Panc1 (cell line): Measurements from ENCODE around the gene NADSYN1. TPM values are rescaled to one million over a fixed set of nuclear protein-coding genes. Genes with fewer than 3 reads are reported as not detected.

ENCODE experiments used
- ATAC-seq: fragments of 200-7000 bp; cut with Tn5 transposase; 2 replicates; pipeline ENCODE4 v1.9.1; 2020; ENCODE audit warnings: mild to moderate bottlenecking, moderate library complexity
- BruUV-seq: library from RNA; stranded (reverse); fragments of 400-500 nt; replicated peaks from 2 replicates; lab custom pipeline; 2021; lab: Mats Ljungman, UMichigan
- CTCF ChIA-PET: fragments of 300-600 bp; sonication (Branson Sonifier 250); formaldehyde crosslinking; loops from one replicate; lab custom pipeline; 2022; ENCODE audit warnings: antibody characterized with exemption; lab: Charles Lee
- POLR2A ChIA-PET: fragments of 300-600 bp; sonication (Branson Sonifier 250); formaldehyde crosslinking; loops from one replicate; lab custom pipeline; 2022; ENCODE audit warnings: antibody characterized with exemption; lab: Charles Lee
- DNase-seq: peaks from one replicate; pipeline ENCODE4 v3.0.0-alpha.2; 2010; ENCODE audit warnings: low read depth, low spot score
- H3K27ac ChIP-seq: 2 replicates; pipeline ENCODE4 v1.5.1; 2011; ENCODE audit warnings: mild to moderate bottlenecking, low read length, inconsistent platforms
- H3K27me3 ChIP-seq: fragments of 200-500 bp; sonication (Bioruptor generic); 2 replicates; pipeline ENCODE4 v1.6.0; 2014; ENCODE audit warnings: low read length, inconsistent platforms; ENCODE audit not compliant: control insufficient read depth, insufficient read depth
- H3K36me3 ChIP-seq: fragments of 200-500 bp; sonication (Bioruptor generic); 2 replicates; pipeline ENCODE4 v1.5.1; 2014; ENCODE audit warnings: inconsistent platforms, mild to moderate bottlenecking, low read length, moderate library complexity; ENCODE audit not compliant: control insufficient read depth, insufficient read depth
- H3K4me1 ChIP-seq: 2 replicates; pipeline ENCODE4 v1.5.1; 2011; ENCODE audit warnings: inconsistent platforms, mild to moderate bottlenecking, low read length, moderate library complexity; ENCODE audit not compliant: control insufficient read depth, insufficient read depth
- H3K4me3 ChIP-seq, 2 experiments: 2 replicates each; pipeline ENCODE4 v1.5.1; 2011 to 2012; ENCODE audit warnings: low read depth in 2 of 2, low read length in 2 of 2, mild to moderate bottlenecking in 2 of 2, inconsistent platforms in 1 of 2, moderate library complexity in 1 of 2
- H3K9me3 ChIP-seq: fragments of 200-500 bp; sonication (Bioruptor generic); 2 replicates; pipeline ENCODE4 v1.5.1; 2014; ENCODE audit warnings: low read depth, mild to moderate bottlenecking, inconsistent platforms, low read length, moderate library complexity; ENCODE audit not compliant: control insufficient read depth, insufficient read depth
- POLR2AphosphoS5 ChIP-seq: IDR thresholded peaks from 2 replicates; pipeline ENCODE4 v1.6.1; 2012; ENCODE audit warnings: mild to moderate bottlenecking, low read depth, low read length, moderate library complexity
- SIN3A ChIP-seq: IDR thresholded peaks from 2 replicates; pipeline ENCODE4 v1.6.1; 2012; ENCODE audit warnings: low read depth, mild to moderate bottlenecking, low read length, moderate library complexity, borderline replicate concordance; ENCODE audit not compliant: insufficient read depth
- TCF7L2 ChIP-seq: IDR thresholded peaks from 2 replicates; pipeline ENCODE4 v1.6.1; 2011; ENCODE audit warnings: mild to moderate bottlenecking, low read depth, low read length, inconsistent platforms
- in situ Hi-C: cut with HindIII; loops from 2 replicates; pipeline ENCODE4 v1.10.0; 2016; ENCODE audit warnings: low sequenced_read_pairs, low pct_unique_long_range_greater_than_20kb
- intact Hi-C: fragments of 100-400 bp; cut with micrococcal nuclease; formaldehyde crosslinking; loops from one replicate; pipeline ENCODE4 v1.10.0; 2022; ENCODE audit not compliant: unreplicated experiment
- total RNA-seq: library from RNA; stranded (reverse); gene quantifications from one replicate; pipeline ENCODE4 v1.2.1, GENCODE V29; 2021; ENCODE audit not compliant: unreplicated experiment
- TF ChIP-seq, protein P1 (sequence below), 2 experiments: IDR thresholded peaks; 2 replicates each; pipeline ENCODE4 v1.6.1; 2011 to 2012; ENCODE audit warnings: low read depth in 2 of 2, control low read depth in 1 of 2, low read length in 1 of 2, mild to moderate bottlenecking in 1 of 2, moderate library complexity in 1 of 2; ENCODE audit not compliant: insufficient read depth in 1 of 2
- TF ChIP-seq, protein P2 (sequence below): fragments of 450-650 bp; IDR thresholded peaks from 2 replicates; pipeline ENCODE4 v1.5.1; 2017; ENCODE audit warnings: mild to moderate bottlenecking

Gene NADSYN1
- total RNA-seq, 1 experiment from 2014 or later: 76.1 TPM

DNA sequence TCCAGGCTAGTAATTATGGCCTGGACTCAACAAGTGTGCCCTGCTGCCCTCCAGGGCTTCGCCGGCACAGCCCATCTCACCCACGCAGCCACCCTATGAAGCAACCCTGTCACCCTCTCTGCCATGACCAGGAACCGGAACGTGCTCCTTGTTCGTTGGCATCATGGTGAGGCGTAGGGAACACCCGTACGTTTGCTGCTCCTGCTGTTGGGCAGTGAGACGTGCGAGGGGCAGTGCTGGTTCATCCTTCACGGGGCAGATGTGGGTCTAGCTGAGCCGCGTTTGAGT is 20.7 kb downstream of the NADSYN1 start:
- intact Hi-C loops: no loop called here
- Histone ChIP-seq H3K36me3 (peaks cover 2% of the 10 kb centered on the region), H3K27ac (no peak overlapping the region), H3K4me1 (no peaks in the 10 kb centered on the region), H3K27me3 (no peaks in the 10 kb centered on the region), H3K9me3 (peaks cover under 1% of the 10 kb centered on the region; the same call in 1 of the 2 replicates), H3K4me3 (no peak overlapping the region)
- no peak for TF ChIP-seq SIN3A
- TF ChIP-seq TCF7L2: no peak
- TF ChIP-seq POLR2AphosphoS5: no peak
- TF ChIP-seq, protein P1, sequence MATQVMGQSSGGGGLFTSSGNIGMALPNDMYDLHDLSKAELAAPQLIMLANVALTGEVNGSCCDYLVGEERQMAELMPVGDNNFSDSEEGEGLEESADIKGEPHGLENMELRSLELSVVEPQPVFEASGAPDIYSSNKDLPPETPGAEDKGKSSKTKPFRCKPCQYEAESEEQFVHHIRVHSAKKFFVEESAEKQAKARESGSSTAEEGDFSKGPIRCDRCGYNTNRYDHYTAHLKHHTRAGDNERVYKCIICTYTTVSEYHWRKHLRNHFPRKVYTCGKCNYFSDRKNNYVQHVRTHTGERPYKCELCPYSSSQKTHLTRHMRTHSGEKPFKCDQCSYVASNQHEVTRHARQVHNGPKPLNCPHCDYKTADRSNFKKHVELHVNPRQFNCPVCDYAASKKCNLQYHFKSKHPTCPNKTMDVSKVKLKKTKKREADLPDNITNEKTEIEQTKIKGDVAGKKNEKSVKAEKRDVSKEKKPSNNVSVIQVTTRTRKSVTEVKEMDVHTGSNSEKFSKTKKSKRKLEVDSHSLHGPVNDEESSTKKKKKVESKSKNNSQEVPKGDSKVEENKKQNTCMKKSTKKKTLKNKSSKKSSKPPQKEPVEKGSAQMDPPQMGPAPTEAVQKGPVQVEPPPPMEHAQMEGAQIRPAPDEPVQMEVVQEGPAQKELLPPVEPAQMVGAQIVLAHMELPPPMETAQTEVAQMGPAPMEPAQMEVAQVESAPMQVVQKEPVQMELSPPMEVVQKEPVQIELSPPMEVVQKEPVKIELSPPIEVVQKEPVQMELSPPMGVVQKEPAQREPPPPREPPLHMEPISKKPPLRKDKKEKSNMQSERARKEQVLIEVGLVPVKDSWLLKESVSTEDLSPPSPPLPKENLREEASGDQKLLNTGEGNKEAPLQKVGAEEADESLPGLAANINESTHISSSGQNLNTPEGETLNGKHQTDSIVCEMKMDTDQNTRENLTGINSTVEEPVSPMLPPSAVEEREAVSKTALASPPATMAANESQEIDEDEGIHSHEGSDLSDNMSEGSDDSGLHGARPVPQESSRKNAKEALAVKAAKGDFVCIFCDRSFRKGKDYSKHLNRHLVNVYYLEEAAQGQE (IDR thresholded peaks at IDR 0.05; ENCODE audit: insufficient read depth in 1 of 2, low read depth in 2 of 2, low read length in 1 of 2): no peak
- TF ChIP-seq, protein P2, sequence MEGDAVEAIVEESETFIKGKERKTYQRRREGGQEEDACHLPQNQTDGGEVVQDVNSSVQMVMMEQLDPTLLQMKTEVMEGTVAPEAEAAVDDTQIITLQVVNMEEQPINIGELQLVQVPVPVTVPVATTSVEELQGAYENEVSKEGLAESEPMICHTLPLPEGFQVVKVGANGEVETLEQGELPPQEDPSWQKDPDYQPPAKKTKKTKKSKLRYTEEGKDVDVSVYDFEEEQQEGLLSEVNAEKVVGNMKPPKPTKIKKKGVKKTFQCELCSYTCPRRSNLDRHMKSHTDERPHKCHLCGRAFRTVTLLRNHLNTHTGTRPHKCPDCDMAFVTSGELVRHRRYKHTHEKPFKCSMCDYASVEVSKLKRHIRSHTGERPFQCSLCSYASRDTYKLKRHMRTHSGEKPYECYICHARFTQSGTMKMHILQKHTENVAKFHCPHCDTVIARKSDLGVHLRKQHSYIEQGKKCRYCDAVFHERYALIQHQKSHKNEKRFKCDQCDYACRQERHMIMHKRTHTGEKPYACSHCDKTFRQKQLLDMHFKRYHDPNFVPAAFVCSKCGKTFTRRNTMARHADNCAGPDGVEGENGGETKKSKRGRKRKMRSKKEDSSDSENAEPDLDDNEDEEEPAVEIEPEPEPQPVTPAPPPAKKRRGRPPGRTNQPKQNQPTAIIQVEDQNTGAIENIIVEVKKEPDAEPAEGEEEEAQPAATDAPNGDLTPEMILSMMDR: no peak
- no TSS peak for BruUV-seq
- DNase-seq: no peak
- CTCF ChIA-PET: no interaction called here
- POLR2A ChIA-PET: no interaction called here
- in situ Hi-C loops: no loop called here
- ATAC-seq: no peak

DNA sequence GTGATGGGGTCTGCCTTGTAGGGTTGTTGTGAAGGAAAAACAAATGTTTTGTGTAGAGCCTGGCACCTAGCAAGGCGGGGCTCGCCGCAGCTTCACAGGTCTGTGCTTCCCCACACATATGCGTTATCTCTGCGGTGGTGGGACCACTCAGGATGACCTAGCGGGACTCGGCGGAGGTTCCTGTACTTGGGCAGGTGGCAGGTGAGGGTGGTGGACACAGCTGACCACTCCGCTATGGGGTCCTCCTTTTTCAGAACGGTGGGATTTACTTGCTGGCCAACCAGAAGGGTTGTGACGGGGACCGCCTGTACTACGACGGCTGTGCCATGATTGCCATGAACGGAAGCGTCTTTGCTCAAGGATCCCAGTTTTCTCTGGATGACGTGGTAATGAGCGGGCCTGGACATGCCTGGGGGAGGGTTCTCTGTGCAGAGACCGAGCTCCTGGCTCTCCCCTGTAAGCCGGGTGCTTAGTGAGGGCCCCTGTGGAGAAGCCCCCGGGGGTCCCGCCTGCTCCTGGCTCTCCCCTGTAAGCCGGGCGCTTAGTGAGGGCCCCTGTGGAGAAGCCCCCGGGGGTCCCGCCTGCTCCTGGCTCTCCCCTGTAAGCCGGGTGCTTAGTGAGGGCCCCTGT is 21.3 kb downstream of the NADSYN1 start:
- intact Hi-C loops: no loop called here
- Histone ChIP-seq H3K4me3 (no peak overlapping the region), H3K27me3 (no peaks in the 10 kb centered on the region), H3K4me1 (no peaks in the 10 kb centered on the region), H3K9me3 (no peaks in the 10 kb centered on the region), H3K36me3 (peaks cover 2% of the 10 kb centered on the region), H3K27ac (no peak overlapping the region)
- DNase-seq (no peak), ATAC-seq (no peak)
- ChIA-PET POLR2A (no interaction called here), CTCF (no interaction called here)
- TF ChIP-seq TCF7L2 (no peak), SIN3A (no peak), POLR2AphosphoS5 (no peak)
- TF ChIP-seq, protein P1 (IDR thresholded peaks at IDR 0.05; ENCODE audit: insufficient read depth in 1 of 2, low read depth in 2 of 2, low read length in 1 of 2): no peak
- TF ChIP-seq, protein P2: no peak
- in situ Hi-C loops: no loop called here
- BruUV-seq: no TSS peak
